Fibroblast of upper back skin (primary cell): ENCODE results near the gene KCTD19.
A peak's percentile ranks its signal among the peaks of the same experiment; 100 is the strongest.

Experiments
- DNase-seq: peaks from one replicate; pipeline ENCODE4 v3.0.0-alpha.2; 2013

KCTD19 gene

DNA sequence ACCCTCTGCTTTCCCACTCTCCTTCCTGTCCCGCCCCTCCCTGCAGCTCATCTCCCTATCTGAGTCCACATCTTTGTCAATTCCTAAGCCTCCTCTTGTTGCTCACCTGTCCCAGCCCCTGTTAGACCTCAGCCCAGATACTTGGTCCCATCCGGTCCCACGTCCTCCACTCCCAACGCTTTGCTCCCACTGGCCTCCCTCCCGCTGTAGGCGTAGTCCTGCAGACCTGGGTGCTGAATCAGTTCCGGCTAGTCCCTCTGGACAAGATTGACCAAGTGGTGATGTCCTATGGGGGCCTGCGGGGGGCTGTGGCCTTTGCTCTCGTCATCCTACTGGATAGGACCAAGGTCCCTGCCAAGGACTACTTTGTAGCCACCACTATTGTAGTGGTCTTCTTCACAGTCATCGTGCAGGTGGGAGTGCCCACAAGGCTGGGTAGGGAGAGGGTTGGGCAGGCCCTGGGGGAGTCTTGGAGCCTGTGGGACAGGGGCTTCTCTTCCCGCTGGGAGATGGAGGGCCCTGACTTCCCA, 69.8 kb downstream of the KCTD19 start:
- no peak for DNase-seq

- DNase-seq = no peak
These were observed 70.9 kb downstream of the KCTD19 start for GRCh38 chr16:67255553-67256221.

DNA sequence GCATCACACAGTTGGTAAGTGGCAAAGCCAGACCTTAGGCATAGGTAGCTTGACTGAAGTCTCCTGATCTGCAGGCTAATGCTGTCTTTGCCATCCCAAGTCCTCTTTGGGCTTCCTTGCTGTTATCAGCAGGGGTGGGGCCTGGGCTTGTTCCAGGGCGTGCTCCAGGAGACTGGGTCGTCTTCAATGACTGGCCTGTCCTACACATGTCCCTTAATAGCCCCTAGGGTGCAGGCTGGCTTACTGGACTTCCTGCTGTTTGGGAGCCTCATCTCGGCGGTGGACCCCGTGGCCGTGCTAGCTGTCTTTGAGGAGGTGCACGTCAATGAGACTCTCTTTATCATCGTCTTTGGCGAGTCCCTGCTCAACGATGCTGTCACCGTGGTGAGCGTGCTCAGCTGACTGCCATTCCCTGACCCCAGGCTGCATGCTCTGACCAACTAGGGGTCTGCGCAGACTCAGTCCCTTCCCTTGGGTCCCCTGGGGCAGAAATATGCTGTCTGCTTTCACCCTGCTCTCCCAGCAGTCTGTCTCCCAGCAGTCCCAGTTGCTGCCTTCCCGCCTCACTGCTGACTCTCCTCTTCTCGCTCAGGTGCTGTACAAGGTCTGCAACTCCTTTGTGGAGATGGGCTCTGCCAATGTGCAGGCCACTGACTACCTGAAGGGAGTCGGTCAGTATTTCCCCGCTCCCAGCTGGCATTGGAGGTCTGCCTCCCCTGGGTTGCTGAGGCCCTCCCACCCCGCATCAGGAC, 71.6 kb downstream of the KCTD19 start:
- no peak for DNase-seq

GRCh38 chr16:67252609-67253497, 73.7 kb downstream of the KCTD19 start:
- no peak for DNase-seq

DNA sequence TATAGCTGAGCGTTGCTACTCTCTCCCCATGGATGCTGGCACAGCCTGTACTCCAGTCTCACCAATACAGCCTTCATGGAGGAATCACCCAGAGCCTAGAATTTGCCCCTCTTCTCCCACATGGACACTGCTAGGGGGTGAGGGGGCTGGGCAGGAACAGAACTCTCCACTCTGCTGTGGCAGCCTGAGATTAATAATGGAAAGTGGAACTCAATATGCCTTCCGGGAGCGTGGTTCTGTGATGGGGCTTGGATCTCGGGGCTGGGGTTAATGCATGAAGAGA, 76.6 kb downstream of the KCTD19 start:
- no peak for DNase-seq

- DNase-seq = peak; percentile 31
These were observed 77.1 kb downstream of the KCTD19 start for GRCh38 chr16:67249178-67250044.

DNA sequence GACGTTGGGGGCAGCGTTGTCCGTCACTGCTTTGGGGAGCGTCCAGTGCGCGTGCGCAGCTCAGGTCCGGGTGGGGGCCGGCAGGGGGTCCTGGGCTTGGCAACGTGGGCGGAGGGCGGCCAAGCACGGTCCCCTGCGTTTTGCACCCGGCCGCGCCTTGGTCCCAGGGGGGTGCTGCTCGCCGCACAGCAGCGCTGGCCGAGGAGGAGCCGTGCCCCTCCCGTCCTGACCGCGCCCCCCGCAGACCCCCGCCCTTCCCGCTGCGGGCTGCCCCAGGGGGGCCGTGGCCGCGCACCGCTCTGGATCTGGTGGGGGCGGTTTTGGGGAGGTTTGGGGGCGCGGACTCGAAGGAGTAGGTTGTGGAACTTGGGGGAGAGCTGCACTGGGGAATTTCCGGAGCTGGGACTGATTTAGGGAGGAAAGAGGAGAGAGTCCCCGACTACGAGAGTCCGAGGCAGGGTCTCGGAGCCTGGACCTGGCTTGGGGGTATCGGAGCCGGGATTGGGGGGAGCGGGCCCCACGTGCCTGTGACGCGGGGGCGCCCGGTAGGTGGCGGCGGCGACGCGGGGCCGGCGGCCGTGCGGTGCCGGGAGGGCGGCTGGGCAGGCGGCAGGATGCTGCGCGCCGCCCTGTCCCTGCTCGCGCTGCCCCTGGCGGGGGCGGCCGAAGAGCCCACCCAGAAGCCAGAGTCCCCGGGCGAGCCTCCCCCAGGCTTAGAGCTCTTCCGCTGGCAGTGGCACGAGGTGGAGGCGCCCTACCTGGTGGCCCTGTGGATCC, 78.0 kb downstream of the KCTD19 start, which contains the start of gene SLC9A5:
SLC9A5 (plus strand) TSS at position 579 of the 777 bp plus-strand sequence; CDS start at position 615, 36 bp downstream.
- DNase-seq = peak; percentile 20

GRCh38 chr16:67248073-67248400, 78.5 kb downstream of the KCTD19 start:
- no peak for DNase-seq

DNA sequence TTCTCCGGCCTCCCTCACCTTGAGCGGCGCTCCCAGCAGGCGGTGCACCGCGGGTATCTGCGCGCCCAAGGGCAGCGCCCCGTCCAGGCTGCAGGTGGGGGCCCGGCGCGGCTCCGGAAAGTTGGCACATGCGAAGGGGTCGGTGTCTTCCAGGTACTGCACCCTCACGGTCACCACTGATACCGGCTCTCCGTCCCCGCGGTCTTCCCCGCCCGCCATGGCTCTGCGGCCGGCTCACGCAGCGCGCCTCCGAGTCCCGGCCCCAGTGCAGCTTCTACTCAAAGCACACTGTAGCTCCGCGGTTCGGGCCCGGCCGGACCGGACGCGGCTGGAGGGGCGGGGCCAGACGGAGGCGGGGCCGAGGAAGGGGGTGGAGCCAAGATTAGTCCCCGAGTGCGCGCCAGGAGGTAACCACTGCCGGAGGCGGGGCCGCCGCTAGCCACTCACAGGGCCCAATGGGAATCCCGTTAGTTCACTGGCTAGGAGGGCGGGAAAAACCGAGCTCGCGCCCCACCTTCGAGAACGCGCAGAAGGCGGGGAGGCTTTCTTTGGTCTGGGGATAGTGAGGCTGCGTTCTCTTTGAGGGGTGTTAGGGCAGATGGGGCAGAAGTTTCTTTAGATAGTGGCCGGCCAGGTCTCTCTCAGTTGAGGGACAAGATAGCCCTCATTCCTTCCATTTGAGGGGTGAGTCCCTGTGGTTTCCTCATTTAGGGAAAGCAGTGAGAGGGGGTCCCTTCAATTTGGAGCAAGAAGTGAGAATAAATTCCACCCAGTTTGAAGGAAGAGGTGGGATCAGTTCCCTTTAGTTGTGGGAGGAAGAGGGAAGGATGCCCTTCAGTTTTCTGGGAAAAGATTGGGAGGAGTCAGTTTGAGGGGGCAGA, 79.1 kb downstream of the KCTD19 start, which contains the start of gene FHOD1:
FHOD1 (minus strand) TSS at position 290 of the 881 bp plus-strand sequence; CDS start at position 219, 71 bp downstream.
- DNase-seq = peak; percentile 95

DNA sequence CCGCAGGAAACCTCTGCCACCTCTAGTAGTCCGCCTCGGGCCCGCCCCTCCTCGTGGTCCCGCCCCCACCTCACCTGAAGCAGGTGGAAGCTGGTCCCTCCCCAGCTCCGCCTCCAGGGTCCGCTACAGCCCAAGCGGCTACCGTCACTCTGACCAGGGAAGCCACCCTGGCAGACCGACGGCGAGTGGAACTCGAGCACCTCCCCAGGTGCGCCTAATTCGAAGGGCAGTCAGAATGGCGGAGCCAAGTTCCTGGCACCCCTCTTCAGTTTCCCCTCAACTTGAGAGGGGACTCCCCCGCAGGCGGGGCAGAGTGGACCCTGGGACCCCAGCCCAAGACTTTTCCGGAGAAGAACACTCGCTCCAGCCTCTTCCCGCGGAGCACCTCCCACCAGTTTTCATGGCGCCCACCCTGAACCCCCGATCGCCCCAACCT, 79.8 kb downstream of the KCTD19 start:
- no peak for DNase-seq

DNA sequence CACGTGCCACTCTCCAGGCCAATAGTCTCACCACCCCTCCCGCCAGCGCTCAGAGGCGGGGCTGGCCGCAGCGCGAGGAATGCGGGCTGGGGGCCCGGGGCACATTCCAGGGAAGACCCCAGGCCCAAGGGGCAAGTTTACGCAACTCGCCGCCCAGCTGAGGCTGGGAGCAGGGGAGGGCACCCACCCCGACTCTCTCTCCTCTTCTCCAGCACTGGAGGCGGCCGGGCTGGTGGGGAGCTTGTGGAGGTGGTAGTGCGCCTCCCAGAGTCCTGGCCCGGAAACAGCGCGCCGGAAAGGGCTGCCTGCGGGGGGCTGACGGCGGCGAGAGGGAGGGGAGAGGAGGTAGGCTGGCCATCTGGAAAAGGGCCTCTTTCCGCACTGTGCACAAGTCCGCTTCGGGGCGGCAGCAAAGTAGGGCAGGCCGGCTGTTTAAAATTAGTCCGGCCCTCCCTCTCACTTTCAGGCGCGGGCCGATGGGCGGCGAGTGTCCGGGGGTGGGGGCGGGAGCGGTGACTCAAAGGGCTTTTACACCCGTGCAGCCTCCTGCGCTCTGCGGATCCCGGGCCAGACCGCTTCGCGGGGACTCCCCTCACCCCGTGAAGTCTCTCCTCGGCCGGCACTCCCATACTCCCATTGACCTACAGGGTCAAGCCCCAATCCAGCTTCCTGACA, 80.3 kb downstream of the KCTD19 start:
- DNase-seq = peak; percentile 87

DNA sequence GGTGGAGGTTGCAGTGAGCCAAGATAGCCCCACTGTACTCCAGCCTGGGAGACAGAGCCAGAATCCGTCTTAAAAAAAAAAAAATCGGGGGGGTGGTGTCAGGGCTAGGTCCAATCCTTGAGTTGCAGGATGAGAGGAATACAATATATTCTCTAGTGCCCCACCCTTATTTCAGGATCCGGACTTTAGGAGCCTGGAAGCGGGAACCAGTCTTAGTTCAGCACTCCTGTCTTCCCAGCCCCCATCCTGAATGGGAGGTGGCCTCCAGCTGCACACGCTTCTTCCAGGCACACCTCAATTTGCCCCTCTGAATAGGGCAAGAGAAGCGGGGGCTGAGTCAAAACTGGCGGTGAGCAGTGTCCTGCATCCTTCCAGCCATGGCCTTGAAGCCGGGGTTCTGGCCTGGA, 80.9 kb downstream of the KCTD19 start:
- no peak for DNase-seq

DNA sequence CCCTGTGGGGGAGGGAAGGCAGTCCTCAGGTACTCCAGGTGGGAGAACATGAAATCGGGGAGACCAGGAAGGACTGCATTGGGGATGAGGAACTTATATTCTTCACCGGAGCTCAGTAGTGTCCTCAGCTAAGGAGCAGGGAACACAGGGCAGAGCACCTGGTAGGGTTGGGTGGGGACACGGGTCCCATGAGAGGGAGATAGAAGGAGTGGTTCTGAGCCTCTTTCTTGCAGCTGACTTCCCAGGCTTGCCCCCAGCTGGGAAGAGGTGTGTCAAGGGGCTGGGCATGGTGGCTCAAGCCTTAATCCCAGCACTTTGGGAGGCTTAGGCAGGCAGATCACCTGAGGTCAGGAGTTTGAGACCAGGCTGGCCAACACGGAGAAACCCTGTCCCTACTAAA, 81.4 kb downstream of the KCTD19 start:
- no peak for DNase-seq

DNA sequence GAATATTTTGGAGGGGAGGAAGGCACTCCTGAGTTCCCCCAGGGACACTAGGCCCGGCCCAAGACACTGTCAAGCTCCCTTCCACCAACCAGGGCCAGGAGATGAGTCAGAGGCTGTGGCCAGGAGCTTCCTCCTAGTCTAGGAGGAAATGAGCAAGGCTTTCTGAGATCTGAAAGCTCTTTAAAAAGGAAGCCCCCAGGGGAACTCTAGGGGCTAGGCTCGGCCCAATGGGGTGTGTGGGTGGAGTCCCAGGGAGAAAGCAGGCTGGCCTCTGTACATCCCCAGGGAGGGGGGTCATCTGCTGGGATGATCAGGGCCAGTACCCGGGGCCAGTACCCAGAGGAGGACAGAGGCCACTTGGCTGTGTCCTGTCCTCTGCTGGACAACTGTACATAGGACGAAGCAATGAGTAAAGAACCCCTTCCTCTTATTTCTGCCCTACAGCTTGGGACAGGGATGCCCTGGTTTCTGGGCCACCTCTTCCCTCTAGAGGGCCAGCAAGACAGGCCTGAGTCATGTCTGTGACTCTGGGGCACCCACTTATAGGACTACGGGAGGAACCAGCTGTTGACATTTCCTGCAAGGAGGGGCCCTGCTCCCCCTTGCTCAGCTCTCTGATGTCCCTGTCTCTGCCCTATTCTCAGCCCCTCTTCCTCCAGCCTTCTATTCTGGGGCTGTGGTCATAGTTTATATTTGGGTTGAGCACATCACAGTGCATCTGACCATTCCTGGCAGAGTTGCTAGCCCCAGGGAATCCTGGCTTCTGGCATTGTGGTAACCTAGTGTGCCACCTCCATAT, 82.0 kb downstream of the KCTD19 start:
- DNase-seq = peak; percentile 94

DNA sequence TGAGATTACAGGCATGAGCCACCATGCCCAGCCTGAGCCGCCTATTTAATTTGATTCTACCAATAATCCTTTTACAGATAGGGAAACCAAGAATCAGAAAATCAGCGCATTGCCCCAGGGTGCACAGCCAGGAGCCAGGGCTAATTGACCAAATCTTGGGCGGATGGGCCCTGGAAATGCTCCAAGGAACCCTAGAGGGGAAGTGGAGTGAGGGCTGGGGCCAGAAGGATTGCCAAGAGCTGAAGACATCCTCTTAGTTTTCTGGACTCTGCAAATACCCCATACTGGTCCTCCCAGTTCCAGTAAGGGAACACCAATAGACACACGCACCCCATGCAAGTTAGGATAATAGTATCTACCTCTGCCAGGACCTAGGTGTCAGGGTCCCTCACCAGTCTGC, 83.1 kb downstream of the KCTD19 start:
- no peak for DNase-seq

DNA sequence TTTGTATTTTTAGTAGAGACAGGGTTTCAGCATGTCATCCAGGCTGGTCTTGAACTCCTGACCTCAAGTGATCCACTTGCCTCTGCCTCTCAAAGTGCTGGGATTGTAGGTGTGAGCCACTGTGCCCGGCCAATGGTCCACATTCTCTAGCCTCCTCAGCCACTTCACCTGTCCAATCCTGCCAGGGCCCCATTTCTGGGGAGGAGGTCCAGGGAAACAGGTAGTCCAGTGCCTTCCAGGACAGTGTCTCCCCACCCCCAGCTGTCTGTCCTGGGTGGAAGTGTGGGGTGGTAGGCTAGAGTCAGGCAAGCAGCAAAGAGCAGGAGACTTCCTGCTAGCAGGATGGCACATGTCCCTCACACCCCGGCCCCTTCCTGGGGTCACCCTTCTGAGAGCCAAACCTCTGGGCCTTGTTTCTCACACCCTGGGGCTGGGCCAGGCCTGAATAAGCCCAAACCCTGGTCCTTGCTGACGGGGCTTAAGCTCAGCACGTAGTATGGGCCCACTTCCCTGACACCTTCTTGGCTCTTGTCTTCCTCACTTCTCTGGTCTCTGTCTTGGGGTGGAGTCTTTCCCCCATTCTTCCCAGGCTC, 84.3 kb downstream of the KCTD19 start:
- DNase-seq = no peak

DNA sequence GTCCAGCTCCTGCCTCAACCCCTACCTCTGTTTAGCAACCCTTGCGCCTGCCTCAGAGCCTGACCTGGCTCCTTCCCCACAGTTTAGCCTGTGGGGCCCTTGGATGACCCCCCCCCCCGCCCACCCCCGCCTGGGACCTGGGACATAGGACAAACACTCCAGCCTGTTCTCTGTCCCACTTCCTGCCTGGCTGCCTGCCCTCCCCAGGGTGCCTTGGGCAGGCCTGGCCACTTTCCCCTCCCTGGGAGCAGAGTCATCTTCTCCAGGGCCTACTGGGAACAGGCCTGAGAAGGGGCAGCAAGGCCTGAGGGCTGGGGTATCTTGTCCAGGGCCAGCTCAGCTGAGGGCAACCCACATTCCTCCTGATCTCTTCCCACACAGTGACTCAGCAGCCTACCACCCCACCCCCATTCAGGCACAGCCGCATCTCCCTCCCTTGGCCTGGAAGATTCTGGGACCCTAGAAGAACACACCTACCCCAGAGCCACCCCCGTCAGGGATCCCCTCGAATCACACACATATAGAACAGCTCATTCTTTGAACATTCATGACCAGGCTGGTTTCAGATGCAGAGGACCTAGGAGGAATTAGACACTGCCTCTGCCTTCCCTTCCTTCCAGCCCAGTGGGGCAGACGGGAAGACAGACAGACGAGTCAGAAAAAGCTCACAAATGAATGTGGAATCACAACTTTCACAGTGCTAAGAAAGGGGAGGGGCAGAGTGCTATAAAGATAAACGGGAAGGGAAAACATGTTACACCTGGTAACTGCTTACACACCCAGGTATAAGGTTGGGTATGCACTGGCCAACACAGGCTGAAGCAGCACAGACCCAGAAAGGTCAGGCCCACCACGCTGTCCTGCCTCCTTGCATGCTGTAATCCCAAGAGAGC, 85.3 kb downstream of the KCTD19 start:
- peak; percentile 83 for DNase-seq
